Activated CD8-positive, alpha-beta memory T cell treated with anti-CD3 and anti-CD28 coated beads, Interleukin-2, amount 50 U/mL, for 24 hours (primary cell): Measurements from ENCODE around the gene PPFIBP2.

Source experiments
- DNase-seq: peaks from one replicate; pipeline ENCODE4 v3.0.0-alpha.2; 2020; ENCODE audit errors: extremely low read depth

Gene PPFIBP2

GRCh38 chr11:7525424-7525823, 11.6 kb downstream of the PPFIBP2 start:
- DNase-seq: no peak

GRCh38 chr11:7527029-7527428, 13.2 kb downstream of the PPFIBP2 start:
- no peak for DNase-seq

- no peak for DNase-seq
Observed at GRCh38 chr11:7528514-7529049, 14.8 kb downstream of the PPFIBP2 start.

GRCh38 chr11:7530013-7530640, 16.3 kb downstream of the PPFIBP2 start:
- DNase-seq: no peak

- DNase-seq: no peak
Observed at GRCh38 chr11:7531011-7531410, 17.2 kb downstream of the PPFIBP2 start.

- DNase-seq: no peak
Observed at GRCh38 chr11:7532405-7533145, 18.8 kb downstream of the PPFIBP2 start.

GRCh38 chr11:7533199-7534041, 19.6 kb downstream of the PPFIBP2 start:
- DNase-seq: no peak

- DNase-seq: no peak
Observed at GRCh38 chr11:7534042-7534378, 20.2 kb downstream of the PPFIBP2 start.

- no peak for DNase-seq
Observed at GRCh38 chr11:7536100-7536499, 22.3 kb downstream of the PPFIBP2 start.

GRCh38 chr11:7537265-7537664, 23.5 kb downstream of the PPFIBP2 start:
- DNase-seq: no peak

GRCh38 chr11:7538031-7538430, 24.2 kb downstream of the PPFIBP2 start:
- no peak for DNase-seq

- DNase-seq: no peak
Observed at GRCh38 chr11:7538466-7539454, 25.0 kb downstream of the PPFIBP2 start.

- DNase-seq: no peak
Observed at GRCh38 chr11:7540830-7541555, 27.2 kb downstream of the PPFIBP2 start.

GRCh38 chr11:7543302-7543701, 29.5 kb downstream of the PPFIBP2 start:
- no peak for DNase-seq

- DNase-seq: no peak
Observed at GRCh38 chr11:7544021-7544420, 30.2 kb downstream of the PPFIBP2 start.

GRCh38 chr11:7545611-7546010, 31.8 kb downstream of the PPFIBP2 start:
- DNase-seq: no peak

GRCh38 chr11:7546324-7546791, 32.6 kb downstream of the PPFIBP2 start:
- no peak for DNase-seq

- no peak for DNase-seq
Observed at GRCh38 chr11:7547687-7548086, 33.9 kb downstream of the PPFIBP2 start.

- DNase-seq: no peak
Observed at GRCh38 chr11:7548659-7549274, 35.0 kb downstream of the PPFIBP2 start.

GRCh38 chr11:7549681-7550080, 35.9 kb downstream of the PPFIBP2 start:
- no peak for DNase-seq
